Vagina (tissue), 2 donors: Measurements from ENCODE around the gene PON3. TPM values are rescaled to one million over a fixed set of nuclear protein-coding genes. Genes with fewer than 3 reads are reported as not detected.

ENCODE experiments used
- DNase-seq, 2 donors: peaks; one replicate each; pipeline ENCODE4 v3.0.0-alpha.2; 2017; ENCODE audit errors: extremely low spot score in 2 of 2
- H3K27ac ChIP-seq: fragments of 200-600 bp; sonication (generic); one replicate; pipeline ENCODE4 v1.5.1; 2019
- H3K27me3 ChIP-seq: fragments of 200-600 bp; sonication (generic); one replicate; pipeline ENCODE4 v1.5.1; 2019
- H3K36me3 ChIP-seq, 2 donors: fragments of 200-600 bp; sonication (generic); one replicate each; pipeline ENCODE4 v1.5.1; 2017 to 2019
- H3K4me1 ChIP-seq: fragments of 200-600 bp; sonication (generic); one replicate; pipeline ENCODE4 v1.5.1; 2019
- H3K4me3 ChIP-seq, 2 donors: fragments of 200-600 bp; sonication (generic); 1 replicate in 1 of 2; 2 replicates in 1 of 2; pipeline ENCODE4 v1.5.1; 2016 to 2019
- H3K9me3 ChIP-seq: fragments of 200-600 bp; sonication (generic); one replicate; pipeline ENCODE4 v1.5.1; 2019
- POLR2A ChIP-seq, 2 donors: fragments of 450-650 bp; IDR thresholded peaks; one replicate each; pipeline ENCODE4 v1.6.1; 2017; ENCODE audit warnings: antibody characterized with exemption in 2 of 2, mild to moderate bottlenecking in 2 of 2, moderate library complexity in 2 of 2
- POLR2AphosphoS5 ChIP-seq, 2 donors: sonication (generic); formaldehyde crosslinking; IDR thresholded peaks; one replicate each; pipeline ENCODE4 v1.9.0; 2017; ENCODE audit warnings: antibody characterized with exemption in 2 of 2, mild to moderate bottlenecking in 2 of 2, low read depth in 1 of 2; ENCODE audit not compliant: insufficient read depth in 1 of 2
- intact Hi-C: fragments of 100-400 bp; cut with DNase I; formaldehyde crosslinking; loops from one replicate; pipeline ENCODE4 v1.15.1; 2023
- total RNA-seq: library from RNA; depleted of rRNA; stranded (reverse); fragments of >200 nt; gene quantifications from one replicate; pipeline ENCODE4 v1.2.3, GENCODE V29; 2016
- TF ChIP-seq, protein P1 (sequence below), 3 experiments: fragments of 450-650 bp in 2 of 3; fragments of 200-600 bp in 1 of 3; sonication (generic) in 1 of 3; IDR thresholded peaks; one replicate each; pipeline ENCODE4 v1.5.1; 2017 to 2019; ENCODE audit warnings: antibody characterized with exemption in 3 of 3, mild to moderate bottlenecking in 2 of 3, moderate library complexity in 2 of 3

Gene PON3
- total RNA-seq, 1 donor from 2014 or later: 3.9 TPM

DNA sequence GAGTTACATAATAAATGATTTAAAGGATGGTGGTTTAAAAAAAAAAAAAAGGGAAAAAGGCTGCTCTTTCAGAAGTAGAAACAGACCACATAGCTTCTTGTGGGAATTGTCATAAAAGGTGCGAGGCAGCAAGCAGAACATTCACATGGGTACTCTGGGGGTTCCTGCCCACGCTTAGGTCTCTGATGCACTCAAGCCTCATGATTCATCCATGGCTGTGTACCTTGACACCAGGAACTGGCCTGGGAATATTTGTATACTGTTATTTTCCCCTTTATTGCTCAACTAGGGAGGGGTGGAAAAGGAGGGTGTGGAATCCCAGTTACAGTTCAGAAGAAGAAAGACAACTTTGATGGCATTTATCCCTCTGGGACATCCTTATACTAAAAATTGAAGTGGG lies 34.7 kb upstream of the PON3 start:
- intact Hi-C loops: no loop called here
- no peaks in the 10 kb centered on the region for H3K9me3 ChIP-seq
- TF ChIP-seq, protein P1, sequence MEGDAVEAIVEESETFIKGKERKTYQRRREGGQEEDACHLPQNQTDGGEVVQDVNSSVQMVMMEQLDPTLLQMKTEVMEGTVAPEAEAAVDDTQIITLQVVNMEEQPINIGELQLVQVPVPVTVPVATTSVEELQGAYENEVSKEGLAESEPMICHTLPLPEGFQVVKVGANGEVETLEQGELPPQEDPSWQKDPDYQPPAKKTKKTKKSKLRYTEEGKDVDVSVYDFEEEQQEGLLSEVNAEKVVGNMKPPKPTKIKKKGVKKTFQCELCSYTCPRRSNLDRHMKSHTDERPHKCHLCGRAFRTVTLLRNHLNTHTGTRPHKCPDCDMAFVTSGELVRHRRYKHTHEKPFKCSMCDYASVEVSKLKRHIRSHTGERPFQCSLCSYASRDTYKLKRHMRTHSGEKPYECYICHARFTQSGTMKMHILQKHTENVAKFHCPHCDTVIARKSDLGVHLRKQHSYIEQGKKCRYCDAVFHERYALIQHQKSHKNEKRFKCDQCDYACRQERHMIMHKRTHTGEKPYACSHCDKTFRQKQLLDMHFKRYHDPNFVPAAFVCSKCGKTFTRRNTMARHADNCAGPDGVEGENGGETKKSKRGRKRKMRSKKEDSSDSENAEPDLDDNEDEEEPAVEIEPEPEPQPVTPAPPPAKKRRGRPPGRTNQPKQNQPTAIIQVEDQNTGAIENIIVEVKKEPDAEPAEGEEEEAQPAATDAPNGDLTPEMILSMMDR (IDR thresholded peaks at IDR 0.05): no peak
- TF ChIP-seq POLR2AphosphoS5 (IDR thresholded peaks at IDR 0.05; ENCODE audit: insufficient read depth in 1 of 2, low read depth in 1 of 2) (peak in 1 of 2 donors; percentile 12), POLR2A (IDR thresholded peaks at IDR 0.05) (no peak)

DNA sequence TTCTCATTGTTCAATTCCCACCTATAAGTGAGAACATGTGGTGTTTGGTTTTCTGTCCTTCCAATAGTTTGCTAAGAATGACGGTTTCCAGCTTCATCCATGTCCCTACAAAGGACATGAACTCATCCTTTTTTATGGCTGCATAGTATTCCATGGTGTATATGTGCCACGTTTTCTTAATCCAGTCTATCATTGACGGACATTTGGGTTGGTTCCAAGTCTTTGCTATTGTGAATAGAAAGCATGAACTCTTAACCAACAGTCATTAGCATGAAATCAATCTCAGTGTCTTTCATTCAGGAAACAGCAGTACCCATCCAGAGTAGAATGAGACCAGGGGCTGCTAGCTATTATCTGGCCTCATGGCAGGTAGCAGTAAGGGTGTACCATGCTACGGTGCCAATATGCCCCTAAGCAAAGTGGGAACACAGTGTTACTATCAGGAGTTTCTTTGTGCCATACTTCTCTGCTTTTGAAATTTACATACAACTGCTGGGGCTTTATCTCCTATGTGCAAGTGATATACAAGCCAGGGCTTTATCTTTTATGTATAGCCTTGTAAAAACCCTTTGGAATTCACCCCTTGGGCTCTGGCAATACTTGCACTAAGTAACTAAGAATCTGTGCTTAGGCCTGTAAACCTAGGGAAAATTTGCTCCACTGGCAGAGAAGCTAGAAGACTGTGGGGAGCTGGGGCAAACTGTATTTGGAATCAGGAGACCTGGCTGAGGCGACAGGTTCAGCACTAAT lies 33.2 kb upstream of the PON3 start:
- TF ChIP-seq, protein P1 (IDR thresholded peaks at IDR 0.05): no peak
- TF ChIP-seq POLR2A (IDR thresholded peaks at IDR 0.05) (no peak), POLR2AphosphoS5 (IDR thresholded peaks at IDR 0.05; ENCODE audit: insufficient read depth in 1 of 2, low read depth in 1 of 2) (no peak)
- intact Hi-C loops: no loop called here

More for the DNA sequence above, 34.7 kb upstream of the PON3 start:
- Histone ChIP-seq H3K4me3 (no peak overlapping the region), H3K27me3 (no peaks in the 10 kb centered on the region), H3K27ac (no peak overlapping the region), H3K36me3 (no peaks in the 10 kb centered on the region), H3K4me1 (no peaks in the 10 kb centered on the region)
- no peak for DNase-seq

DNA sequence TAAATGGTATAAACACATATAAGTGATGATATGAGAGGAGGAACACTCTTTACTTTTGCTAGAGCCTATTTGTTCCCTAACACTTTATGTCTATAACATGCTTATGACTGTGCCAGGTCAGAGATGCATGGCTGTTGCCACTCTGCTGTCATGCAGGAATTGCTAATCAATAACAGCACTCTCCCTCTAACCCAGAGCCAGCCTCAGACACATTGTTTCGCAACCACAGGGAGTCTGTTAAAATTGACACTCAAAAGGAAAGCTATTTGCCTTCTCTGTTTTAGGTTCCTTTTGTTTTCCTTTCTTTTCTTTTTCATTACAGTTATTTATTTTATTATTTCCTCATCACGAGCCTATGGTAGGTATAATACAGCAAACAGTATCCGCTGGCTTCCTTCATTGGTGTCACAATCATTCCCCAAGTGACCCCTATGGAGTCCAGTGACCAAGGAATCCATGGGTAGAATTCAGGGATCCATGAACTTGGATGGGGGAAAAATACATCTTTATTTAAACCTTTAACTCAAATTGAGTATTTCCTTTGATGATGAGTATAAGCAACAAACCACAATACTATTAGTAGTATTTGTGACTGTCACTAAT lies 31.8 kb upstream of the PON3 start:
- H3K9me3 ChIP-seq: no peaks in the 10 kb centered on the region
- TF ChIP-seq, protein P1 (IDR thresholded peaks at IDR 0.05): no peak
- TF ChIP-seq POLR2AphosphoS5 (IDR thresholded peaks at IDR 0.05; ENCODE audit: insufficient read depth in 1 of 2, low read depth in 1 of 2) (no peak), POLR2A (IDR thresholded peaks at IDR 0.05) (no peak)
- no peaks in the 10 kb centered on the region for H3K36me3 ChIP-seq
- no peak overlapping the region for H3K4me3 ChIP-seq
- DNase-seq: no peak
- intact Hi-C loops: no loop called here
- H3K27me3 ChIP-seq: no peaks in the 10 kb centered on the region
- H3K27ac ChIP-seq: no peak overlapping the region
- H3K4me1 ChIP-seq: no peaks in the 10 kb centered on the region

More for the DNA sequence above, 33.2 kb upstream of the PON3 start:
- Histone ChIP-seq H3K27ac (no peak overlapping the region), H3K36me3 (no peaks in the 10 kb centered on the region), H3K27me3 (no peaks in the 10 kb centered on the region), H3K9me3 (no peaks in the 10 kb centered on the region), H3K4me1 (no peaks in the 10 kb centered on the region), H3K4me3 (no peak overlapping the region)
- DNase-seq: no peak

DNA sequence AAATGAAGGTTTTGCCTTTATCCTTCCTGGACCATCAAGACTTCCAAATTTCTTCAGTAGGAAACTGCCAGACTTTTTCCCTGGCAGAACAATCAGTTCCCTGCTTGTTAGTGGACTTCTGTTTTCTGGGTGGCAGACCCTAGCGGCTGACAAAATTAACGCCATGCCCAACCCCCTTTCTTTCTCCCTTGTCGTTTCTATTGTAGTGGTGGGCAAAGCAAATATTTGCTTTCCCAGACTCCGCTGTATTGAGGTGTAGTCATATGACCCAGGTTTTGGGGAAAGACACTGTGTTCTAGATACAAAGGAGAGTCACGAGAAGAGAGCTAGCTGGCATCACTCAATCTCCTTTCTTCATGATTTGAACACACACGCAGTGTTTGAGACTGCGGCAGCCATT lies 31.0 kb upstream of the PON3 start:
- TF ChIP-seq POLR2A (IDR thresholded peaks at IDR 0.05) (no peak), POLR2AphosphoS5 (IDR thresholded peaks at IDR 0.05; ENCODE audit: insufficient read depth in 1 of 2, low read depth in 1 of 2) (no peak)
- TF ChIP-seq, protein P1 (IDR thresholded peaks at IDR 0.05): no peak

GRCh38 chr7:95425694-95426093 lies 29.5 kb upstream of the PON3 start:
- intact Hi-C loops: no loop called here
- no peaks in the 10 kb centered on the region for H3K4me1 ChIP-seq
- no peak for DNase-seq
- no peaks in the 10 kb centered on the region for H3K27me3 ChIP-seq
- TF ChIP-seq POLR2A (IDR thresholded peaks at IDR 0.05): no peak
- no peak for TF ChIP-seq POLR2AphosphoS5 (IDR thresholded peaks at IDR 0.05; ENCODE audit: insufficient read depth in 1 of 2, low read depth in 1 of 2)
- TF ChIP-seq, protein P1 (IDR thresholded peaks at IDR 0.05): no peak
- H3K9me3 ChIP-seq: no peaks in the 10 kb centered on the region
- H3K4me3 ChIP-seq: no peak overlapping the region
- H3K27ac ChIP-seq: no peak overlapping the region
- no peaks in the 10 kb centered on the region for H3K36me3 ChIP-seq

More for the DNA sequence above, 31.0 kb upstream of the PON3 start:
- DNase-seq: no peak
- Histone ChIP-seq H3K36me3 (no peaks in the 10 kb centered on the region), H3K9me3 (no peaks in the 10 kb centered on the region), H3K4me3 (no peak overlapping the region), H3K27me3 (no peaks in the 10 kb centered on the region), H3K27ac (no peak overlapping the region), H3K4me1 (no peaks in the 10 kb centered on the region)
- intact Hi-C loops: no loop called here
